Metanephros (tissue), 1 donor: ENCODE data around the gene MMP27. TPM values are rescaled to one million over a fixed set of nuclear protein-coding genes. Genes with fewer than 3 reads are reported as not detected.

Experiments used
- total RNA-seq: library from RNA; depleted of rRNA; stranded (reverse); fragments of >200 nt; gene quantifications from one replicate; pipeline ENCODE4 v1.2.3, GENCODE V29; 2014

MMP27 gene
- total RNA-seq, result not detected

GRCh38 chr11:102705626-102706025 is at the start of gene MMP27:
Gene MMP27, minus strand, starts transcription at chr11:102705769. Its CDS starts 55 bp downstream, at chr11:102705714.

GRCh38 chr11:102724904-102725500 is 19.4 kb upstream of the MMP27 start, which contains the start of gene MMP8:
Gene MMP8, minus strand, starts transcription at chr11:102724954. Its CDS starts 99 bp downstream, at chr11:102724855.

Other genes with a start within 250 kb of the MMP27 start
- 33.2 TPM for gene MMP7, start 175.0 kb downstream of the MMP27 start, total RNA-seq
- gene MMP20, start 80.4 kb downstream of the MMP27 start, total RNA-seq, result not detected
- 2.8 TPM for gene MMP8, start 19.2 kb upstream of the MMP27 start, total RNA-seq
- 0.12 TPM for gene MMP10, start 74.9 kb upstream of the MMP27 start, total RNA-seq
- 0.06 TPM for gene MMP1, start 92.4 kb upstream of the MMP27 start, total RNA-seq
- gene MMP3, start 137.8 kb upstream of the MMP27 start, total RNA-seq, result not detected
- 1.6 TPM for gene MMP12, start 169.2 kb upstream of the MMP27 start, total RNA-seq
- not detected for gene MMP13, start 250.0 kb upstream of the MMP27 start, total RNA-seq